Calu3 (cell line): ENCODE data around the gene NR2F1. TPM values are rescaled to one million over a fixed set of nuclear protein-coding genes. Genes with fewer than 3 reads are reported as not detected.

Source experiments
- BruUV-seq: library from RNA; stranded (reverse); fragments of 400-500 nt; replicated peaks from 2 replicates; lab custom pipeline; 2021; lab: Mats Ljungman, UMichigan
- CTCF ChIA-PET: fragments of 300-600 bp; sonication (Branson Sonifier 250); formaldehyde crosslinking; loops from one replicate; lab custom pipeline; 2022; ENCODE audit warnings: antibody characterized with exemption; lab: Charles Lee
- DNase-seq: peaks from one replicate; pipeline ENCODE4 v3.0.0; 2022
- H3K27ac Mint-ChIP-seq: one replicate; pipeline ENCODE4 v1.8.0; 2022; ENCODE audit warnings: mixed read lengths; ENCODE audit not compliant: unreplicated experiment
- H3K27me3 Mint-ChIP-seq: one replicate; pipeline ENCODE4 v1.8.0; 2022; ENCODE audit warnings: mixed read lengths; ENCODE audit not compliant: unreplicated experiment
- H3K36me3 Mint-ChIP-seq: one replicate; pipeline ENCODE4 v1.8.0; 2022; ENCODE audit warnings: mild to moderate bottlenecking, moderate library complexity, mixed read lengths; ENCODE audit not compliant: insufficient read depth, unreplicated experiment
- H3K4me1 Mint-ChIP-seq: one replicate; pipeline ENCODE4 v1.8.0; 2022; ENCODE audit warnings: mild to moderate bottlenecking, low read depth, mixed read lengths; ENCODE audit not compliant: unreplicated experiment
- H3K4me3 Mint-ChIP-seq: one replicate; pipeline ENCODE4 v1.8.0; 2022; ENCODE audit warnings: mild to moderate bottlenecking, low read depth, moderate library complexity, mixed read lengths; ENCODE audit not compliant: unreplicated experiment
- H3K9me3 Mint-ChIP-seq: one replicate; pipeline ENCODE4 v1.8.0; 2022; ENCODE audit warnings: low read depth, mixed read lengths; ENCODE audit not compliant: unreplicated experiment
- intact Hi-C: fragments of 100-400 bp; cut with micrococcal nuclease; formaldehyde crosslinking; loops from one replicate; pipeline ENCODE4 v1.10.0; 2022; ENCODE audit not compliant: unreplicated experiment
- total RNA-seq: library from RNA; stranded (reverse); gene quantifications from 2 replicates; pipeline ENCODE4 v1.2.3, GENCODE V29; 2022
- TF ChIP-seq, protein P1 (sequence below): fragments of 200-600 bp; IDR thresholded peaks from one replicate; pipeline ENCODE4 v1.8.0; 2022; ENCODE audit warnings: antibody characterized with exemption; ENCODE audit not compliant: unreplicated experiment

The NR2F1 gene
- total RNA-seq, 1 experiment from 2014 or later = 29.1 TPM

DNA sequence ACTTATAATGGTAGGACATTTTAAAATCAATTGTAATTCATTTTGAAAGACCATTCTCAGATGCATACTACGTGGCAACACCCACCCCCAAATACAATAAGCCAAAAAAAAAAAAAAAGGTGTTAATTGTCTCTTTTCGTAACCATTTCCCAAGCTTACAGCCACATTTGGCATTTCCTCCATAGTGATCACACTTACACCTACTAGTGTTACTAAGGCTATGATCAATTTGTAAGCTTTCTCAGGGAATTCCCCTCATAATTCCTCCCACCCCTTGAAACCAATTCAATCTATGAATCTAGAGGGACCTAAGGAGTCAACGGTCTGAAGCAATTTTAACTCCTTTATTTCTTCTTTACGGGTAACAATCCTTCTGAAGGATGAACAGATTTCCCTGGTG is 40.1 kb downstream of the NR2F1 start:
- H3K9me3 Mint-ChIP-seq = no peaks in the 10 kb centered on the region
- no peak for DNase-seq
- intact Hi-C loops = loop anchor here (5.0 kb wide), 2 partner anchors 41 to 164 kb away; partner anchors contain the start of genes NR2F1 and NR2F1-AS1
- H3K27ac Mint-ChIP-seq = no peak overlapping the region
- CTCF ChIA-PET = no interaction called here
- H3K36me3 Mint-ChIP-seq = peaks cover 25% of the 10 kb centered on the region
- H3K27me3 Mint-ChIP-seq = no peaks in the 10 kb centered on the region
- TF ChIP-seq, protein P1, sequence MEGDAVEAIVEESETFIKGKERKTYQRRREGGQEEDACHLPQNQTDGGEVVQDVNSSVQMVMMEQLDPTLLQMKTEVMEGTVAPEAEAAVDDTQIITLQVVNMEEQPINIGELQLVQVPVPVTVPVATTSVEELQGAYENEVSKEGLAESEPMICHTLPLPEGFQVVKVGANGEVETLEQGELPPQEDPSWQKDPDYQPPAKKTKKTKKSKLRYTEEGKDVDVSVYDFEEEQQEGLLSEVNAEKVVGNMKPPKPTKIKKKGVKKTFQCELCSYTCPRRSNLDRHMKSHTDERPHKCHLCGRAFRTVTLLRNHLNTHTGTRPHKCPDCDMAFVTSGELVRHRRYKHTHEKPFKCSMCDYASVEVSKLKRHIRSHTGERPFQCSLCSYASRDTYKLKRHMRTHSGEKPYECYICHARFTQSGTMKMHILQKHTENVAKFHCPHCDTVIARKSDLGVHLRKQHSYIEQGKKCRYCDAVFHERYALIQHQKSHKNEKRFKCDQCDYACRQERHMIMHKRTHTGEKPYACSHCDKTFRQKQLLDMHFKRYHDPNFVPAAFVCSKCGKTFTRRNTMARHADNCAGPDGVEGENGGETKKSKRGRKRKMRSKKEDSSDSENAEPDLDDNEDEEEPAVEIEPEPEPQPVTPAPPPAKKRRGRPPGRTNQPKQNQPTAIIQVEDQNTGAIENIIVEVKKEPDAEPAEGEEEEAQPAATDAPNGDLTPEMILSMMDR = no peak
- no peak overlapping the region for H3K4me3 Mint-ChIP-seq
- peaks cover 8% of the 10 kb centered on the region for H3K4me1 Mint-ChIP-seq
- no TSS peak for BruUV-seq

DNA sequence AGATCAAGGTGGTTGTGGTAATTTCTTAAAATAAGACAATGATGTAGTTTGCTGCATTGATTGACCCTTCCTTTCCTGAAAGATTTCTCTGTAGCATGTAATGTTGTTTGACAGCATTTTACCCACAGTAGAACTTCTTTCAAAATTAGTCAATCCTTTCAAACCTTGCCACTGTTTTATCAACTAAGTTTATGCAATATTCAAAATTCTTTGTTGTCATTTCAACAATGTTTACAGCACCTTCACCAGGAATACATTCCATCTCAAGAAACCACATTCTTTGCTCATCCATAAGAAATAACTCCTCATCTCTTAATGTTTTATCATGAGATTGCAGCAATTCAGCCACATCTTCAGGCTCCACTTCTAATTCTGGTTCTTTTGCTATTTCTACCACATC is 43.8 kb downstream of the NR2F1 start:
- peaks cover 6% of the 10 kb centered on the region for H3K36me3 Mint-ChIP-seq
- TF ChIP-seq, protein P1 = no peak
- no peak overlapping the region for H3K4me3 Mint-ChIP-seq
- no peaks in the 10 kb centered on the region for H3K9me3 Mint-ChIP-seq
- BruUV-seq = no TSS peak
- no peak overlapping the region for H3K27ac Mint-ChIP-seq
- H3K4me1 Mint-ChIP-seq = peaks cover 4% of the 10 kb centered on the region
- intact Hi-C loops = no loop called here
- DNase-seq = no peak
- H3K27me3 Mint-ChIP-seq = no peaks in the 10 kb centered on the region
- CTCF ChIA-PET = no interaction called here

DNA sequence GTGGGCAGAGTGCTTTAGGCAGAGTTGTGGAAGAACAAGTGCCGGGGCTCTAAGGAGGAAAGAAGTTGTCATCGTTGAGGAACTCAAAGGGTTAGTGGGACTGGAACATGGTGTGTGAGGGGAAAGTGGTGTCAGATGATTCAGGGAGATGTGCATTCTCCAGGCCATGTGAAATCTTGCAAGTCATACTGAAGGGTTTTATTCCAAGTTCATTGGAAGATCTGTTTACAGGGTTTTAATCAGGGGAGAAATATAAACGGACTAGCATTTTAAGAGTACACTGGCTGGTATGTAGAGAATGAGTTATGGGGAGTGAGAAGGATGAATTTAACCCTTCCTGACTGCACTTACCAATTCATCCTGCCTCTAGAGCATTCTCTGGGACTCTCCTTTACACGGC is 49.3 kb downstream of the NR2F1 start:
- TF ChIP-seq, protein P1 = no peak
- Mint-ChIP-seq H3K36me3 (no peaks in the 10 kb centered on the region), H3K27ac (no peak overlapping the region), H3K4me3 (no peak overlapping the region), H3K4me1 (no peaks in the 10 kb centered on the region), H3K27me3 (no peaks in the 10 kb centered on the region), H3K9me3 (no peaks in the 10 kb centered on the region)
- BruUV-seq = no TSS peak
- intact Hi-C loops = no loop called here
- no peak for DNase-seq
- CTCF ChIA-PET = interaction anchor here (1.1 kb wide), 1 partner anchor 12 kb away, joined by 4 read pairs; no protein-coding TSS in a partner anchor

DNA sequence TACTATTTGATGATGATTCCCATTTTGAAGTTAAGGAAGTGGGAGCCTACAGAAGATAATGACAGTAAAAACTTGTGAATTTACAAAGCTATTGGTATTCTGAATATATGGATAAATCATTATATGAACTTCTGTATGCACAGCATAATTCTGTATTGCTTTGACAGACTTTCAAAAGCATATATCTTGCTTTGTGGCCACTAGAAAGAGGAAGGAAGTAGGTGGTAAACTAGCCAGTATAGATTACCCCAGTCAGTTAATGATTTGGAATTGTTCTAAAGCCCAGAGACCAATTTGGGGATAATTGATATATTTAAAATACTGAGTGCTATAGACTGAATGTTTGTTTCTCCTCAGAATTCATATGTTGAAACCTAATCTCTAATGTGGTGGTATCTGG is 53.0 kb downstream of the NR2F1 start:
- TF ChIP-seq, protein P1 = no peak
- no peaks in the 10 kb centered on the region for H3K9me3 Mint-ChIP-seq
- H3K4me1 Mint-ChIP-seq = no peaks in the 10 kb centered on the region
- no peak overlapping the region for H3K4me3 Mint-ChIP-seq
- intact Hi-C loops = no loop called here
- CTCF ChIA-PET = no interaction called here
- no peak for DNase-seq
- no peak overlapping the region for H3K27ac Mint-ChIP-seq
- BruUV-seq = no TSS peak
- no peaks in the 10 kb centered on the region for H3K36me3 Mint-ChIP-seq
- no peaks in the 10 kb centered on the region for H3K27me3 Mint-ChIP-seq
